Endodermal cell (in vitro differentiated cells): ENCODE measurements around the gene COL13A1. TPM values are rescaled to one million over a fixed set of nuclear protein-coding genes. Genes with fewer than 3 reads are reported as not detected.
A peak's percentile ranks its signal among the peaks of the same experiment; 100 is the strongest.

Source experiments
- DNase-seq: peaks from one replicate; pipeline ENCODE4 v3.0.0-alpha.2; 2017
- H3K27ac ChIP-seq: 2 replicates; pipeline ENCODE4 v1.5.1; 2013; ENCODE audit warnings: mild to moderate bottlenecking, low read depth, low read length, moderate library complexity
- H3K27me3 ChIP-seq: 2 replicates; pipeline ENCODE4 v1.6.1; 2013; ENCODE audit warnings: mild to moderate bottlenecking, low read length, moderate library complexity; ENCODE audit not compliant: insufficient read depth, control insufficient read depth, poor library complexity, severe bottlenecking
- H3K36me3 ChIP-seq: 2 replicates; pipeline ENCODE4 v1.7.0; 2013; ENCODE audit warnings: mild to moderate bottlenecking, low read length, moderate library complexity; ENCODE audit not compliant: control insufficient read depth, insufficient read depth
- H3K4me1 ChIP-seq: one replicate; pipeline ENCODE4 v1.7.0; 2013; ENCODE audit warnings: low read length; ENCODE audit not compliant: control insufficient read depth, insufficient read depth
- H3K4me3 ChIP-seq: 2 replicates; pipeline ENCODE4 v1.5.1; 2013; ENCODE audit warnings: mild to moderate bottlenecking, low read length, moderate library complexity
- H3K9ac ChIP-seq: 2 replicates; pipeline ENCODE4 v1.6.1; 2013; ENCODE audit warnings: mild to moderate bottlenecking, low read length, moderate library complexity; ENCODE audit not compliant: poor library complexity, severe bottlenecking; ENCODE audit errors: extremely low read depth
- H3K9me3 ChIP-seq: 2 replicates; pipeline ENCODE4 v1.6.1; 2013; ENCODE audit warnings: mild to moderate bottlenecking, low read length, moderate library complexity; ENCODE audit not compliant: control insufficient read depth
- H3K27ac Mint-ChIP-seq: 2 replicates; pipeline ENCODE4 v1.8.0; 2020; ENCODE audit warnings: mixed read lengths
- H3K27me3 Mint-ChIP-seq: 2 replicates; pipeline ENCODE4 v1.8.0; 2021; ENCODE audit warnings: mild to moderate bottlenecking, mixed read lengths; ENCODE audit not compliant: insufficient read depth
- H3K36me3 Mint-ChIP-seq: 2 replicates; pipeline ENCODE4 v1.8.0; 2020; ENCODE audit warnings: low read depth, mixed read lengths
- H3K4me1 Mint-ChIP-seq: 2 replicates; pipeline ENCODE4 v1.8.0; 2020; ENCODE audit warnings: mixed read lengths
- H3K4me3 Mint-ChIP-seq: 2 replicates; pipeline ENCODE4 v1.8.0; 2020; ENCODE audit warnings: mild to moderate bottlenecking, moderate library complexity, mixed read lengths
- H3K9me3 Mint-ChIP-seq: 2 replicates; pipeline ENCODE4 v1.8.0; 2020; ENCODE audit warnings: mild to moderate bottlenecking, mixed read lengths
- WGBS, 2 experiments: methylation state at CpG; one replicate each; pipeline versions ENCODE4 v1.1.5 to v1.1.7; 2013; ENCODE audit warnings: missing lambda C conversion rate in 2 of 2, mixed read lengths in 1 of 2; ENCODE audit not compliant: insufficient coverage in 1 of 2, insufficient read length in 1 of 2; 5-methylcytosine and 5-hydroxymethylcytosine counted together
- total RNA-seq, 2 donors: library from RNA; stranded (reverse); fragmentation: NEBNext Ultra II Directional in 1 of 2; extraction: Animal tissue kit (Norgen Biotek cat#: 25700) in 1 of 2; gene quantifications; 2 replicates in 1 of 2; 3 replicates in 1 of 2; pipeline ENCODE4 v1.2.1, GENCODE V29; 2021
- TF ChIP-seq, protein P1 (sequence below): fragments of 200-600 bp; sonication (generic); conservative IDR thresholded peaks from 2 replicates; pipeline ENCODE4 v1.5.0; 2021; ENCODE audit warnings: antibody characterized with exemption, mild to moderate bottlenecking

The COL13A1 gene
- total RNA-seq, 2 donors from 2014 or later = 15.9 to 20.7 TPM

DNA sequence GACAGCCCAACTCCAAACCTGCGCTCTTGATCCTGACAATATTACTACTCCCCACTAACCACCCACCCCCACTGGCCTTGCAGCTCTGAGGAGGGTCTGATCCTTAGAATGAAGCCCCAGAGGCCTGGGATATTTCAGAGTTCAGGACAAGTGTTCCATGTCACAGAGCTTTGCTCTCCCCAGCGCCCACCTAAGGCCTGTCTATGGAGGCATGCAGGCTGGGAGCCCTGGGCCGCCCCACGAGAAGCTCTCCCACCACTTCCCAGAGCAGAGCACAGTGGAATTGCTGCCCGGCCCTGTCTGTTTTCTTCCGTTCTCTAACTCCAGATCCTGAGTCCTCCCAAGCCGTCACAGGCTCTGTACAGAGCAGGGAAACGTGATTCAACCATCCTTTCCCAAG, 74.6 kb downstream of the COL13A1 start:
- Histone ChIP-seq H3K4me1 (peaks cover 24% of the 10 kb centered on the region), H3K9ac (no peak overlapping the region), H3K36me3 (no peaks in the 10 kb centered on the region), H3K4me3 (no peak overlapping the region), H3K9me3 (no peaks in the 10 kb centered on the region), H3K27ac (no peak overlapping the region), H3K27me3 (no peaks in the 10 kb centered on the region)
- no peaks in the 10 kb centered on the region for H3K36me3 Mint-ChIP-seq
- H3K9me3 Mint-ChIP-seq = no peaks in the 10 kb centered on the region
- DNase-seq = no peak
- TF ChIP-seq, protein P1, sequence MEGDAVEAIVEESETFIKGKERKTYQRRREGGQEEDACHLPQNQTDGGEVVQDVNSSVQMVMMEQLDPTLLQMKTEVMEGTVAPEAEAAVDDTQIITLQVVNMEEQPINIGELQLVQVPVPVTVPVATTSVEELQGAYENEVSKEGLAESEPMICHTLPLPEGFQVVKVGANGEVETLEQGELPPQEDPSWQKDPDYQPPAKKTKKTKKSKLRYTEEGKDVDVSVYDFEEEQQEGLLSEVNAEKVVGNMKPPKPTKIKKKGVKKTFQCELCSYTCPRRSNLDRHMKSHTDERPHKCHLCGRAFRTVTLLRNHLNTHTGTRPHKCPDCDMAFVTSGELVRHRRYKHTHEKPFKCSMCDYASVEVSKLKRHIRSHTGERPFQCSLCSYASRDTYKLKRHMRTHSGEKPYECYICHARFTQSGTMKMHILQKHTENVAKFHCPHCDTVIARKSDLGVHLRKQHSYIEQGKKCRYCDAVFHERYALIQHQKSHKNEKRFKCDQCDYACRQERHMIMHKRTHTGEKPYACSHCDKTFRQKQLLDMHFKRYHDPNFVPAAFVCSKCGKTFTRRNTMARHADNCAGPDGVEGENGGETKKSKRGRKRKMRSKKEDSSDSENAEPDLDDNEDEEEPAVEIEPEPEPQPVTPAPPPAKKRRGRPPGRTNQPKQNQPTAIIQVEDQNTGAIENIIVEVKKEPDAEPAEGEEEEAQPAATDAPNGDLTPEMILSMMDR = no peak
- no peaks in the 10 kb centered on the region for H3K27me3 Mint-ChIP-seq
- peak overlapping the region; percentile 87 for H3K27ac Mint-ChIP-seq
- 85 to 86% methylated on average over 6 to 8 of the region's 8 CpGs for WGBS, 2 experiments
- H3K4me3 Mint-ChIP-seq = no peak overlapping the region
- peaks cover 56% of the 10 kb centered on the region for H3K4me1 Mint-ChIP-seq

DNA sequence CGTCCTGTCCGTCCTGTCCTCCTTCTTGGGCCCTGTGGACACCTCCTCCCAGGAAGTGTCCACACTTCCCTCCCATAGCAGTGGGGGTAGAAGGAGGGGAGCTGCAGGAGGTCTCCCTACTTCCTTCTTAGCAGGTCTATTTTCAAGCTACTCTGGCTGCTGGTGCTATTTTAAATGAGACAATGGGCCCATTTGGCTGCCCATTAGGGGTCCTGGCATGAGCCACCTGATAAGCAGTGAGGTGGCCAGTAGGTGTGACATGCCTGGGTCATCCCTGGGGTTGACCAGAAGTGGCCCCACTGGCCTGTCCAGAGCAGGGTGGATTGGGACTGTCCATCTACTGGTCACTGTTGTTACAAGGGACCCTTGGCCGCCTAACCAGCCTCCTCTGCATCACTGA, 75.2 kb downstream of the COL13A1 start:
- H3K27me3 Mint-ChIP-seq = no peaks in the 10 kb centered on the region

DNA sequence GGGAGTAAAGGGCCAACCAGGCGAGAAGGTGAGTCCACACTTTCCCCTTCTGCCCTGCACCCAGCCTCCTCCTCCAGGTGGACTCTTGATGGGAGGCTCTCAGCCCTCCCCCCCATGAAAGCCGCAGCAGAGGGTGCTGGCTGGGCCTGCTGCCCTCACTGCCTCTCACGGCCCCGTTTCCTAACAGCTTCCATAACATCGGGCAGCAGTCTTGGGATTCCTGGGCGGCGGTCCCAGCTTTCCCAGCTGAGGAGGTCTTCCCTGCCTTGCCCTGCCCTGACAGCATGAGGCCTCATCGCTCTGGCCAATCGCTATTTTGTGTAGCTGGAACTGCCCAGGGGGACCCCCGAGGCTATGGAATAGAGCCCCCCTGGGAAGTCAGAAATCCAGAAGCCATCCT, 76.3 kb downstream of the COL13A1 start:
- H3K36me3 ChIP-seq = no peaks in the 10 kb centered on the region
- Mint-ChIP-seq H3K36me3 (no peaks in the 10 kb centered on the region), H3K9me3 (no peaks in the 10 kb centered on the region), H3K27ac (peak overlapping the region; percentile 87), H3K4me1 (peaks cover 57% of the 10 kb centered on the region), H3K4me3 (no peak overlapping the region), H3K27me3 (no peaks in the 10 kb centered on the region)
- WGBS, 2 experiments = 86 to 87% methylated on average over 3 to 10 of the region's 10 CpGs
- H3K9me3 ChIP-seq = no peaks in the 10 kb centered on the region
- no peak overlapping the region for H3K4me3 ChIP-seq
- H3K27ac ChIP-seq = no peak overlapping the region
- H3K9ac ChIP-seq = no peak overlapping the region
- H3K27me3 ChIP-seq = no peaks in the 10 kb centered on the region
- no peak for DNase-seq
- TF ChIP-seq, protein P1 = no peak
- peaks cover 24% of the 10 kb centered on the region for H3K4me1 ChIP-seq

More for the DNA sequence above, 75.2 kb downstream of the COL13A1 start:
- no peaks in the 10 kb centered on the region for H3K9me3 Mint-ChIP-seq
- TF ChIP-seq, protein P1 = no peak
- Histone ChIP-seq H3K4me3 (no peak overlapping the region), H3K27me3 (no peaks in the 10 kb centered on the region), H3K9ac (no peak overlapping the region), H3K27ac (no peak overlapping the region), H3K36me3 (no peaks in the 10 kb centered on the region), H3K9me3 (no peaks in the 10 kb centered on the region), H3K4me1 (peaks cover 24% of the 10 kb centered on the region)
- H3K4me3 Mint-ChIP-seq = no peak overlapping the region
- peaks cover 58% of the 10 kb centered on the region for H3K4me1 Mint-ChIP-seq
- DNase-seq = peak; percentile 89
- H3K27ac Mint-ChIP-seq = peak overlapping the region; percentile 87
- no peaks in the 10 kb centered on the region for H3K36me3 Mint-ChIP-seq
- 64 to 80% methylated on average over 1 to 3 of the region's 3 CpGs for WGBS, 2 experiments
